Endothelial cell of umbilical vein (primary cell): ENCODE results near the gene GREB1. TPM values are rescaled to one million over a fixed set of nuclear protein-coding genes. Genes with fewer than 3 reads are reported as not detected.

Source experiments
- BruUV-seq: library from RNA; stranded (reverse); fragments of 400-500 nt; replicated peaks from 2 replicates; lab custom pipeline; 2021; lab: Mats Ljungman, UMichigan
- CTCF ChIA-PET: fragments of 300-600, 350-600 bp; sonication (Branson Sonifier 250); formaldehyde crosslinking; loops from one replicate; lab custom pipeline; 2021; ENCODE audit warnings: antibody characterized with exemption, inconsistent platforms; lab: Charles Lee
- POLR2A ChIA-PET: fragments of 300-600, 350-600 bp; sonication (Branson Sonifier 250); formaldehyde crosslinking; loops from one replicate; lab custom pipeline; 2021; ENCODE audit warnings: antibody characterized with exemption, inconsistent platforms; lab: Charles Lee
- DNase-seq: peaks from one replicate; pipeline ENCODE4 v3.0.0-alpha.2; 2011; ENCODE audit warnings: low read depth, low spot score
- FAIRE-seq: peaks from 2 replicates; lab custom pipeline; 2011; peaks lifted over from hg19 to GRCh38; lab: Jason Lieb, UNC
- H2AFZ ChIP-seq: 2 replicates; pipeline ENCODE4 v1.6.0; 2012; ENCODE audit warnings: low read depth, low read length, control low read depth, inconsistent platforms
- H3K27ac ChIP-seq: 2 replicates; pipeline ENCODE4 v1.5.1; 2011; ENCODE audit warnings: low read depth, mild to moderate bottlenecking, control low read depth, low read length, moderate library complexity; ENCODE audit not compliant: insufficient read depth
- H3K27me3 ChIP-seq, 2 experiments: 2 replicates each; pipeline versions ENCODE4 v1.6.0 to v1.6.1; 2011; ENCODE audit warnings: low read length in 2 of 2, mixed read lengths in 1 of 2; ENCODE audit not compliant: control insufficient read depth in 2 of 2, insufficient read depth in 2 of 2
- H3K36me3 ChIP-seq, 2 experiments: 2 replicates in 1 of 2; 3 replicates in 1 of 2; pipeline ENCODE4 v1.5.1; 2011; ENCODE audit warnings: low read length in 2 of 2, mild to moderate bottlenecking in 1 of 2, moderate library complexity in 1 of 2; ENCODE audit not compliant: control insufficient read depth in 2 of 2, insufficient read depth in 2 of 2; ENCODE audit errors: extremely low read depth in 1 of 2
- H3K4me1 ChIP-seq: 3 replicates; pipeline ENCODE4 v1.5.1; 2011; ENCODE audit warnings: mild to moderate bottlenecking, low read length; ENCODE audit not compliant: control insufficient read depth, insufficient read depth; ENCODE audit errors: extremely low read depth
- H3K4me2 ChIP-seq: 2 replicates; pipeline ENCODE4 v1.6.1; 2011; ENCODE audit warnings: low read length, control low read depth, mixed read lengths; ENCODE audit not compliant: insufficient read depth
- H3K4me3 ChIP-seq, 3 experiments: fragments of 200-600 bp in 1 of 3; sonication (generic), shearing (Covaris generic) in 1 of 3; replicated peaks in 1 of 3; 2 replicates each; pipeline ENCODE4 v1.5.1; 2011 to 2016; ENCODE audit warnings: control low read depth in 3 of 3, low read length in 3 of 3, mild to moderate bottlenecking in 2 of 3, inconsistent platforms in 1 of 3, low read depth in 1 of 3, moderate library complexity in 1 of 3; ENCODE audit not compliant: insufficient read depth in 1 of 3
- H3K79me2 ChIP-seq: 2 replicates; pipeline ENCODE4 v1.6.0; 2012; ENCODE audit warnings: low read length, inconsistent platforms; ENCODE audit not compliant: control insufficient read depth, insufficient read depth
- H3K9ac ChIP-seq: replicated peaks from 2 replicates; pipeline ENCODE3; 2011; ENCODE audit warnings: low read length, control low read depth; ENCODE audit not compliant: insufficient read depth; ENCODE audit errors: extremely low read depth
- H3K9me1 ChIP-seq: replicated peaks from 3 replicates; pipeline ENCODE4 v1.6.0; 2011; ENCODE audit warnings: mild to moderate bottlenecking, low read length; ENCODE audit not compliant: control insufficient read depth, insufficient read depth; ENCODE audit errors: extremely low read depth
- H3K9me3 ChIP-seq: replicated peaks from 2 replicates; pipeline ENCODE4 v1.5.1; 2012; ENCODE audit warnings: low read length, inconsistent platforms; ENCODE audit not compliant: control insufficient read depth, insufficient read depth
- H4K20me1 ChIP-seq: replicated peaks from 2 replicates; pipeline ENCODE3; 2011; ENCODE audit warnings: mild to moderate bottlenecking, low read length; ENCODE audit not compliant: control insufficient read depth, insufficient read depth; ENCODE audit errors: extremely low read depth
- EZH2 ChIP-seq: IDR thresholded peaks from 2 replicates; pipeline ENCODE4 v1.6.1; 2012; ENCODE audit warnings: borderline replicate concordance, low read depth, mild to moderate bottlenecking, moderate library complexity, low read length, inconsistent platforms; ENCODE audit not compliant: severe bottlenecking
- FOS ChIP-seq: IDR thresholded peaks from 2 replicates; pipeline ENCODE4 v1.6.1; 2011; ENCODE audit warnings: mild to moderate bottlenecking, low read length, moderate library complexity, borderline replicate concordance; ENCODE audit not compliant: insufficient read depth
- GATA2 ChIP-seq: IDR thresholded peaks from 2 replicates; pipeline ENCODE4 v1.7.0; 2011; ENCODE audit warnings: low read depth, mild to moderate bottlenecking, moderate library complexity, mixed read lengths, low read length; ENCODE audit not compliant: insufficient read length, insufficient read depth
- JUN ChIP-seq: IDR thresholded peaks from 2 replicates; pipeline ENCODE4 v1.6.1; 2011; ENCODE audit warnings: borderline replicate concordance, low read depth; ENCODE audit not compliant: insufficient read length, insufficient read depth
- MAX ChIP-seq: IDR thresholded peaks from 2 replicates; pipeline ENCODE4 v1.6.1; 2011; ENCODE audit not compliant: insufficient read depth, insufficient read length
- MYC ChIP-seq: IDR thresholded peaks from one replicate; pipeline ENCODE4 v1.6.1; 2011; ENCODE audit warnings: mild to moderate bottlenecking, low read depth, low read length
- POLR2A ChIP-seq: IDR thresholded peaks from 2 replicates; pipeline ENCODE4 v1.6.1; 2012; ENCODE audit warnings: low read depth, mild to moderate bottlenecking, control low read depth, low read length
- POLR2AphosphoS5 ChIP-seq: IDR thresholded peaks from 2 replicates; pipeline ENCODE4 v1.6.1; 2012; ENCODE audit warnings: low read depth, mild to moderate bottlenecking, control low read depth, low read length, moderate library complexity; ENCODE audit not compliant: insufficient read depth
- dilution Hi-C: fragments of 300-500 bp; cut with MboI; formaldehyde crosslinking; loops from one replicate; pipeline ENCODE4 v1.15.0; 2019; ENCODE audit warnings: low sequenced_read_pairs; ENCODE audit not compliant: extremely low pct_ligation_motif_present
- intact Hi-C: fragments of 100-400 bp; cut with micrococcal nuclease; formaldehyde crosslinking; loops from one replicate; pipeline ENCODE4 v1.10.0; 2022
- polyA plus RNA-seq, 4 experiments: library from polyadenylated mRNA; depleted of rRNA in 3 of 4; stranded (reverse) in 3 of 4; unstranded in 1 of 4; fragments of >200 nt; gene quantifications; 2 replicates each; pipeline versions ENCODE4 v1.2.1 to v1.2.3, GENCODE V29; 2011 to 2012; ENCODE audit warnings: missing spikeins in 1 of 4
- total RNA-seq: library from RNA; stranded (reverse); gene quantifications from 2 replicates; pipeline ENCODE4 v1.2.3, GENCODE V29; 2021
- TF ChIP-seq, protein P1 (sequence below), 2 donors: IDR thresholded peaks; 1 replicate in 1 of 2; 2 replicates in 1 of 2; pipeline ENCODE4 v1.5.1; 2011; ENCODE audit warnings: low read length in 2 of 2, mild to moderate bottlenecking in 2 of 2, moderate library complexity in 2 of 2, control low read depth in 1 of 2, inconsistent platforms in 1 of 2, low read depth in 1 of 2; ENCODE audit not compliant: insufficient read depth in 1 of 2; ENCODE audit errors: extremely low read depth in 1 of 2

Gene GREB1
- total and polyA plus RNA-seq, 2 donors (not counting 3 experiments of a cell fraction or from before 2014, with no cell fraction given): 0.17 to 0.58 TPM

DNA sequence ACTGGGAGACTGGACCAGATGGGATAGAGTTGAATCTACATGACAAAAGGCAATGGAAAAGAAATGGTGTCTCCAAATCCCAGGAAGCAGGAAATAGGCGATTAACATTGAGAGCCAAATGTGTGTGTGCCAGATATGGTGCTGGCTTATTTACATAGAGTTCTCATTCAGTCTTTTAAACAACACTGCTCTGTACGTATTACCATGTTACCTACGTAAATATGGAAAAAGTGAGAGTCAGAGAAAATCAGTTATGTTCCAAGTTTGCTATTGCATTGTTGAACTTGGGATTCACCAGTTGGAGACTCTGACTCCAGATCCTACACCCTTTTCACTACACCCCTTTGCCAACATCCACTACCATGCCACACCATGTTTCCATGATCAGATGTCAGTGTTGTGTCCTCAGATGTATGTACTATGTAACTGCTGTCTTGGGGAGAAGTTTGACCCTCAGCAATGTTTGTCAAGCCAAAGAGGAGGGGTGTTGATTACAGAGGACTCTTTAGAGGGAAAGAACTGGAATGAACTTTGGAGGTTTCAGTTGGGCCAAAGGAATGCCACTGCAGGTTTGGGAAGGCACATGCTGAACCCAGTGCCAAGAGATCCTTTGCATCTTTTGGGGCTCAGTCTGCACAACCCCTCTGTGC lies 19.6 kb upstream of the GREB1 start:
- Histone ChIP-seq H3K36me3 (no peaks in the 10 kb centered on the region), H3K9ac (no peak overlapping the region), H3K9me3 (no peaks in the 10 kb centered on the region), H3K4me1 (no peaks in the 10 kb centered on the region), H2AFZ (no peak overlapping the region), H4K20me1 (no peaks in the 10 kb centered on the region), H3K27me3 (no peaks in the 10 kb centered on the region), H3K4me2 (no peak overlapping the region), H3K27ac (no peak overlapping the region), H3K9me1 (no peaks in the 10 kb centered on the region), H3K4me3 (no peak overlapping the region), H3K79me2 (no peaks in the 10 kb centered on the region)
- no peak for DNase-seq
- no TSS peak for BruUV-seq
- POLR2A ChIA-PET: no interaction called here
- intact Hi-C loops: no loop called here
- CTCF ChIA-PET: interaction anchor here (1.5 kb wide), 1 partner anchor 133 kb away, joined by 3 read pairs; no protein-coding TSS in a partner anchor
- FAIRE-seq: no peak
- dilution Hi-C loops: no loop called here
- no peak for TF ChIP-seq EZH2
- TF ChIP-seq FOS: no peak
- TF ChIP-seq, protein P1, sequence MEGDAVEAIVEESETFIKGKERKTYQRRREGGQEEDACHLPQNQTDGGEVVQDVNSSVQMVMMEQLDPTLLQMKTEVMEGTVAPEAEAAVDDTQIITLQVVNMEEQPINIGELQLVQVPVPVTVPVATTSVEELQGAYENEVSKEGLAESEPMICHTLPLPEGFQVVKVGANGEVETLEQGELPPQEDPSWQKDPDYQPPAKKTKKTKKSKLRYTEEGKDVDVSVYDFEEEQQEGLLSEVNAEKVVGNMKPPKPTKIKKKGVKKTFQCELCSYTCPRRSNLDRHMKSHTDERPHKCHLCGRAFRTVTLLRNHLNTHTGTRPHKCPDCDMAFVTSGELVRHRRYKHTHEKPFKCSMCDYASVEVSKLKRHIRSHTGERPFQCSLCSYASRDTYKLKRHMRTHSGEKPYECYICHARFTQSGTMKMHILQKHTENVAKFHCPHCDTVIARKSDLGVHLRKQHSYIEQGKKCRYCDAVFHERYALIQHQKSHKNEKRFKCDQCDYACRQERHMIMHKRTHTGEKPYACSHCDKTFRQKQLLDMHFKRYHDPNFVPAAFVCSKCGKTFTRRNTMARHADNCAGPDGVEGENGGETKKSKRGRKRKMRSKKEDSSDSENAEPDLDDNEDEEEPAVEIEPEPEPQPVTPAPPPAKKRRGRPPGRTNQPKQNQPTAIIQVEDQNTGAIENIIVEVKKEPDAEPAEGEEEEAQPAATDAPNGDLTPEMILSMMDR (IDR thresholded peaks at IDR 0.05; ENCODE audit: extremely low read depth in 1 of 2, insufficient read depth in 1 of 2, low read depth in 1 of 2, low read length in 2 of 2): no peak
- TF ChIP-seq POLR2AphosphoS5: no peak
- TF ChIP-seq MYC: no peak
- no peak for TF ChIP-seq JUN
- no peak for TF ChIP-seq MAX
- TF ChIP-seq GATA2: no peak
- TF ChIP-seq POLR2A: no peak
